ENCODE results near the gene CYP46A1.

Gene CYP46A1

GRCh38 chr14:99673305-99674063 is 10.6 kb upstream of the CYP46A1 start (continued):
- TF ChIP-seq ZBTB6 (tag by site-specific recombination; IDR thresholded peaks at IDR 0.05) (peak; percentile 86), ZNF792 (tag by site-specific recombination; IDR thresholded peaks at IDR 0.05) (no peak), GLIS2 (tag by site-specific recombination; IDR thresholded peaks at IDR 0.05) (peak; percentile 61), HOXA7 (CRISPR knock-in tag; IDR thresholded peaks at IDR 0.05; ENCODE audit: borderline replicate concordance) (no peak), ZIC2 (tag by site-specific recombination; IDR thresholded peaks at IDR 0.05) (peak; percentile 68), PRDM2 (tag by site-specific recombination; IDR thresholded peaks at IDR 0.05; ENCODE audit: borderline replicate concordance) (no peak), ZNF341 (tag by site-specific recombination; IDR thresholded peaks at IDR 0.05; ENCODE audit: low read depth) (peak; percentile 56; the same call in 1 of the 2 replicates), ZNF561 (tag by site-specific recombination; IDR thresholded peaks at IDR 0.05; ENCODE audit: borderline replicate concordance) (no peak), ZNF239 (tag by site-specific recombination; IDR thresholded peaks at IDR 0.05) (no peak), ZNF324 (tag by site-specific recombination; IDR thresholded peaks at IDR 0.05) (no peak), ZNF248 (tag by site-specific recombination; IDR thresholded peaks at IDR 0.05) (no peak), MEIS1 (CRISPR knock-in tag; IDR thresholded peaks at IDR 0.05; ENCODE audit: borderline replicate concordance) (no peak), ZSCAN16 (tag by site-specific recombination; IDR thresholded peaks at IDR 0.05) (no peak), ZNF488 (tag by site-specific recombination; IDR thresholded peaks at IDR 0.05) (no peak), ZNF624 (tag by site-specific recombination; IDR thresholded peaks at IDR 0.05) (no peak), ZNF529 (tag by site-specific recombination; IDR thresholded peaks at IDR 0.05; ENCODE audit: insufficient replicate concordance) (no peak), GLIS1 (tag by site-specific recombination; IDR thresholded peaks at IDR 0.05) (peak; percentile 98), ZNF645 (tag by site-specific recombination; IDR thresholded peaks at IDR 0.05) (no peak), KLF8 (tag by site-specific recombination; IDR thresholded peaks at IDR 0.05) (no peak), ZNF138 (tag by site-specific recombination; IDR thresholded peaks at IDR 0.05; ENCODE audit: borderline replicate concordance) (no peak), ZNF768 (tag by site-specific recombination; IDR thresholded peaks at IDR 0.05) (no peak)
